ENCODE data around the gene TOMM20.
"Not testable (repeated sequence)": the region's sequence is repeated elsewhere in the genome, so short reads cannot be mapped to it uniquely, and the experiment has no call there.

The TOMM20 gene

GRCh38 chr1:235102259-235102582 lies 26.4 kb downstream of the TOMM20 start:
- no peak for DNase-seq (ENCODE audit: low spot score)

- DNase-seq (ENCODE audit: low spot score), result no peak
These were observed 26.9 kb downstream of the TOMM20 start for GRCh38 chr1:235101558-235102258.

DNA sequence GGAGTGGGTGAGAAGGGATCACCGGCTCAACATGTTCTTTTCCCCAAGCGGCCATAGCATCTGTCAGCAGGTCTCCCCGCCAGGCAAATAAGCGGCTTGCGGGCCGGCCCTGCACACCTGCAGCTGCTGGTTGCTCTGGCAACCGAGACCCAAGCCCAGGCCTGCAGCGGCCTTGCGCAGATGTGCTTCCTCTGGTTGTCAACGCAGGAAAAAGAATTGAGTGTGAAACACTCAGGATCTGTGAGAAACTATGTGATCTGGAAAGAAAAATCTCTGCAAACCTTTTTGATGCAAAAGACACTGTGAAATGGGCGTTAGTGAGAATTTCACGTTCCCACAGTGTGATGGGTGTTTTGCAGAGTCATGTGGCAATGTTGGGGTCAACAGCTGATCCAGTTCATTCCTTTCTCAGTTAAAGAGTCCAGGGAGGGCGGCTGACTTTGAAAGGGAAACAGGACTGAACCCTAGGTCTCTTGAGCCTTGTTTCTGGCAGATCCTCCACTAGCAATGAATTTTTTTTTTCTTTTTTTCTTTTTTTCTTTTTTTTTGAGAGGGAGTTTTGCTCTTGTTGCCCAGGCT lies 28.4 kb downstream of the TOMM20 start:
- DNase-seq (ENCODE audit: low spot score), result peak; percentile 43

DNA sequence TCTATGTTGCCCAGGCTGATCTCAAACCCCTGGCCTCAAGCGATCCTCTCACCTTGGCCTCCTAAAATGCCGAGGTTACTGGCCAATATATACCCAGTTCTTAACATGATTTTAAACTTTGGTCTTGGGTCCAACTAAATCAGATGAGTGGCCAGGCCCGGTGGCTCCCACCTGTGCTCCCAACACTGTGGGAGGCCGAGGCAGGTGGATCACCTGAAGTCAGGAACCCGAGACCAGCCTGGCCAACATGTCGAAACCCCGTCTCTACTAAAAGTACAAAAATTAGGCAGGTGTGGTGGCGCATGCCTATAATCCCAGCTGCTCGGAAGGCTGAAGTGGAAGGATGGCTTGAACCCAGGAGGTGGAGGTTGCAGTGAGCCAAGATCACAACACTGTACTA lies 29.6 kb downstream of the TOMM20 start:
- no peak for DNase-seq (ENCODE audit: low spot score)

DNA sequence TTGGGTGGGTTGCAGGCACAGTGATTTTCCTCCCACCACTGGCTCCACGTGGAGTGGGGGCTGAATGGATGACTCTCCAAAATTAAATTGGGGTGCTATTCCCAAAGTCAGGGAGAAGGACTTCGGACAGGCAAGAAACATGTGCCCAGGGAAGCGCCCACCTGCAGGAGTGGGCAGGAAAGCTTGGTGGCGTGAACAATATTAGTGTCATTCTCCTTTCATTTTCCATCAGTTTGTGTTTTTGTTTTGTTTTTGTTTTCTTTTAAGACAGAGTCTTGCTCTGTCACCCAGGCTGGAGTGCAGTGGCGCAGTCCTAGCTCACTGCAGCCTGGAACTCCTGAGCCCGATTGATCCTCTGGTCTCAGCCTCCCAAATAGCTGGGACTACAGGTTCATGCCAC lies 30.1 kb downstream of the TOMM20 start:
- no peak for DNase-seq (ENCODE audit: low spot score)

- DNase-seq (ENCODE audit: low spot score), result not testable (repeated sequence)
These were observed 31.1 kb downstream of the TOMM20 start for GRCh38 chr1:235097501-235097900.

DNA sequence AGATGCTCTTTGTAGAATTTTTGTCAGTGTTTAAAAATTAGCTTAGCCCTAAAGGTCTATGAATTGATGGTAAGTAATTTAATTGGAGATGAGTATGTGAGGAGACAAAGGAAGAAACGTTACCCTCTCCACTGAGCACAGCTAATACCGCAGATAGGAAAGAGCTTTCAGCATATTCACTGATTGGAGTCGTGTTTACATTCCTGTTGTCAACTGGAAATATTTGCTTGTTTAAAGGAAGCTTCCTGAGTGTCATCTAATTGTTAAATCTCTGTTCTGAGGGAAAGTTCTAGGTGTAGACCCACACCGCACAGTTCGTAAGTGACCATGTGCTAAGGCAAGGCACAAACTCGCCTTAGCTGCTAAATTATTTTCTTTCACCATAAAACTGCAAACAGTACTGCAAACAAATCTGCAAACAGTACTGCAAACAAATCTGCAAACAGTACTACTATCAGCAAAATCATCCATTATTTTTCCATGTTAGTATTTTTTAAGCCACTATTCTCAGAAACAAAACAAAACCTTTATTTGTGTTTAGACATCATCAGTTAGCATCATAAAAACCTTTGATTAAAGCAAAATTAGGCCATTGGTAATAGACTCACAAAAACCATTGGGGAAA lies 32.6 kb downstream of the TOMM20 start:
- no peak for DNase-seq (ENCODE audit: low spot score)

DNA sequence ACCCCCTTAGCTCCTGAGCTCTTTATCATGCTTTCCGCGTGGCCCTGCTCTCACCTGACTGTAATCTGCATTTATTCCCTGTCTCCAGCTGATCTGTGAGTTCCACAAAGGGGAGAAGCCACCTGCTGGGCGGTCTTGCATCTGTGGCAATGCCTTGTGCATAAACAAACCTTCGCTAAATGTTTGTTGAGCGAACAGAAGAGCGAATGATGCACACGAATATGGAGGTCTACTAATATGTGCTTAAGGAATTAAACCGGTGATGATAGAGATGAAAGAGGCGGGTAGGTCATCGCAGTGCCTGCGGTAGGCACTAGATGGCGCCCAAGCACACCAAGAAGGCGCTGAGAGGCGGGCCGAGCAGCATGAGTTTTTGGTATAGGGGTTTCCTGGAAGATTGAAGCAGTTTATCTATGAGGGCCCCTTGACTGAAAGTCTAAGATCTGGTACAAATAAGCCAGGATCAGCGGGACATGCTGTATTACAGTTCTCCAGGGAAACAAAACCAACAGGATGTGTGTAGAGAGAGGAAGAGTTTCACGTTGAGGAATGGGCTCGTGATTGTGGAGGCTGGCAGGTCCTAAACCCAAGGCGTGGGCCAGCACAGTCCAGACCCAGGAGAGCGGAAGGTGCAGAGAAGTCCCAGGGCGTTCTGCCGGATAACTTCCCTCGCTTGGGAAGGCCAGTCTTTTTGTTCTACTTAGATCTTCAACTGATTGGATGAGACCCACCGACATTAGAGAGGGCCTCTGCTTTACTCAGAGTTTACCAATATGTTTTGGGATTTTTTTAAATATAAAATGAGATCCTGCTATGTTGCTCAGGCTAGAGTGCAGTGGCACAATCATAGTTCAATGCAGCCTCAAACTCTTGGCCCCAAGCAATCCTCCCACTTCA lies 34.7 kb downstream of the TOMM20 start:
- DNase-seq (ENCODE audit: low spot score), result peak; percentile 83

DNA sequence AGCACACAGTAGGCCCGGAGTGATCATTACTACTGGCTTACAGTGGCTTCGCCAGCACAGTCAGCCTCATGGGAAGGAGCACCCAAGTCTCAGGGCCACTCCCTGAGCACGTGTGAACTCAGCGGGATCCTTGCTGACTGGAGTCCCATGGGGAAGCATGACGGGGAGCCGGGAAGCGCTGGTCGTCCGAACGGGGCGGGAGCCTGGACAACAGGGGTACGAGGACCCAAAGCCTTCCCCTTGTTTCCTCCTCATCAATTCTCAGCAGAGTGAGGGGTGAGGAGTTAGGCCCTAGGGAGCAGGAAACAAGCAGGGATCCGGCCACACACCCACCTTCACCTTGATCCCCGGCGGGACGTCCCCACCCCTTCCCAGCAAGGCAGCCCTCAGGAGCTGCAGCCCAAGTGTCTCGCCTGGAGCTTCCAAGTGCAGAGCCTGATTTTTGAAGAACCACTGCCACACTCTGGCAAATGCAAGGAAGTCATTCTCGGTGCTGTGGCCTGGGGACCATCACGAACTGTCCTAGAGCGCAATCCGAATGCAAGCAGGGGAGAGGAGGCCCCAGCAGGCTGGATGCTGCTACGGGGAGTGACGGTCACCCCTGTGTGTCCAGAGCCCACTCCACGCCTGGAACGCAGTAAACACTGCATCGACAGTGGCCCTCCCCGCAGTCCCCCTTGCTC lies 35.5 kb downstream of the TOMM20 start:
- peak; percentile 90 for DNase-seq (ENCODE audit: low spot score)

GRCh38 chr1:235092415-235092814 lies 36.2 kb downstream of the TOMM20 start:
- DNase-seq (ENCODE audit: low spot score), result not testable (repeated sequence)

- DNase-seq (ENCODE audit: low spot score), result not testable (repeated sequence)
These were observed 36.6 kb downstream of the TOMM20 start for GRCh38 chr1:235092045-235092406.

- DNase-seq (ENCODE audit: low spot score), result not testable (repeated sequence)
These were observed 37.2 kb downstream of the TOMM20 start for GRCh38 chr1:235091319-235092044.

GRCh38 chr1:235090406-235091069 lies 38.1 kb downstream of the TOMM20 start:
- DNase-seq (ENCODE audit: low spot score), result peak; percentile 73

- DNase-seq (ENCODE audit: low spot score), result no peak
These were observed 39.7 kb downstream of the TOMM20 start for GRCh38 chr1:235088907-235089306.

DNA sequence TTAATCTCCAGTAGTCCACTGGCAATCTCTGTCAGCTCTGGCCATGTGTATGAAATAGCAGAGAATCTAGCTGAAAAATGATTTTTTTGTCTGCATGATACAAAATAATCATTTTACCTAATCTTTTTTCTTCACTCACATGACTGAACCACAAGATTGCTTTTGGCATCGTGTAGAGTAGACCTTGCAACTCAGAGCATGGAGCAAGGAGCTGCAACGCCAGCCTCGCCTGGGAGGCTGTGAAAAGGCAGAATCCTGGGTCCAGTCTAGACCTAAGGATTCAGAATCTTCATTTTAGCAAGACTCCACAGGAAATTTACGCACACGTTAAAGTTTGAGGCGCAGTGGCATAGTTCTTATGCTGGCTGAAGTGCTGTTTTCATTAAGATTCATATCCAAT lies 40.2 kb downstream of the TOMM20 start:
- DNase-seq (ENCODE audit: low spot score), result no peak

GRCh38 chr1:235087906-235088305 lies 40.7 kb downstream of the TOMM20 start:
- no peak for DNase-seq (ENCODE audit: low spot score)

DNA sequence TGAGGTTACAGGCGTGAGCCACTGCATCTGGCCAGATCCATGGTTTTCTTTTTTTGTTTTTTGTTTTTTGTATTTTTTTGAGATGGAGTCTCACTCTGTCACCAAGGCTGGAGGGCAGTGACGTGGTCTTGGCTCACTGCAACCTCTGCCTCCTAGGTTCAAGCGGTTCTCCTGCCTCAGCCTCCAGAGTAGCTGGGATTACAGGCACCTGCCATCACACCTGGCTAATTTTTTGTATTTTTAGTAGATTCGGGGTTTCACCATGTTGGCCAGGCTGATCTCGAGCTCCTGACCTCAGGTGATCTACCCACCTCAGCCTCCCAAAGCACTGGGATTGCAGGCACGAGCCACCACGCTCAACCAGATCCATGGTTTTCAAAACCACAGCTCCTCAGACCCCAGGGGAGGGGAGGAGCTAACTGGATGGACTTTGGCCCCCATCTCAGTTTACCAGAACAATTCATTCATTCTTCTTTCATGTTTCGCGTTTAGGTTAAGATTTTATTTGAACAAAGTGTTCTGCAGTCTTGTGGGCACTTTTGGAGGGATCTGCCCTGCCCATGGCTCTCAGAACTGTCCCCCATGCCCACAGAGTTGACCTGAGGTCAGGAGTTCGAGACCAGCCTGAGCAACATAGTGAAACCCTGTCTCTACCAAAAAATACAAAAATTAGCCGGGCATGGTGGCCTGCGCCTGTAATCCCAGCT lies 43.1 kb downstream of the TOMM20 start:
- DNase-seq (ENCODE audit: low spot score), result not testable (repeated sequence)

DNA sequence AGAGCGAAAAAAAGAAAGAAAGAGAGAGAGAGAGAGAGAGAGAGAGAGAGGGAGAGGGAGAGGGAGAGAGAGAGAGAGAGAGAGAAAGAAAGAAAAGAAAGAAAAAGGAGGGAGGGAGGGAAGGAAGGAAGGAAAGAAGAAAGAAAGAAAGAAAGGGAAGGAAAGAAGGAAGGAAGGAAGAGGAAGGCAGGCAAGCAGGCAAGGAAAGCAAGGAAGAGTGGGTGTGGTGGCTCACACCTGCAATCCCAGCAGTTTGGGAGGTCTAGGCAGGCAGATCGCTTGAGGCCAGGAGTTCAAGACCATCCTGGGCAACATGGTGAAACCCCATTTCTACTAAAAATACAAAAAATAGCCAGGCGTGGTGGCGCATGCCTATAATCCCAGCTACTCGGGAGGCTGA lies 47.8 kb downstream of the TOMM20 start:
- DNase-seq (ENCODE audit: low spot score), result not testable (repeated sequence)

- not testable (repeated sequence) for DNase-seq (ENCODE audit: low spot score)
These were observed 48.4 kb downstream of the TOMM20 start for GRCh38 chr1:235080297-235080657.
